K562 (cell line): Measurements from ENCODE around the gene WDR55.
"Not testable (repeated sequence)": the region's sequence is repeated elsewhere in the genome, so short reads cannot be mapped to it uniquely, and the experiment has no call there.

ENCODE experiments used
- DNMT1 ChIP-seq: fragments of 450-650 bp; IDR thresholded peaks from 2 replicates; pipeline ENCODE4 v1.6.1; 2016; ENCODE audit warnings: antibody characterized with exemption, mild to moderate bottlenecking
- ERF ChIP-seq: fragments of 450-650 bp; formaldehyde crosslinking; IDR thresholded peaks from 2 replicates; pipeline ENCODE4 v1.4.0; 2020; ENCODE audit warnings: mild to moderate bottlenecking, mixed read lengths
- SMAD2 ChIP-seq: fragments of 150-350 bp; IDR thresholded peaks from 2 replicates; pipeline ENCODE4 v1.6.1; 2014; ENCODE audit warnings: low read depth, mild to moderate bottlenecking, low read length
- ZNF830 ChIP-seq: fragments of 250-450 bp; sonication (Bioruptor Pico); IDR thresholded peaks from 2 replicates; pipeline ENCODE4 v1.5.0; 2021; ENCODE audit warnings: mild to moderate bottlenecking

DNA sequence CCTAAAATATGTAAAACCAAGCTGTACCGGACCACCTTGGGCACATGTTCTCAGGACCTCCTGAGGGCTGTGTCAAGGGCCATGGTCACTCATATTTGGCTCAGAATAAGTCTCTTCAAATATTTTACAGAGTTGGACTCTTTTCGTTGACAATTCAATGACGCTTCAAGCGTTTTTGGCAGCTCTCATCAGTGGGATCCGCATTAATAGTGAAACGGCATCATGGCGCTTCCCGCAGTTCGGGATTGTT, 25.9 kb upstream of the WDR55 start:
- TF ChIP-seq ZNF830 (CRISPR knock-in tag); SMAD2; ERF; DNMT1: not testable (repeated sequence)
